GM18867 (cell line): Measurements from ENCODE around the gene ZNF524.
"Not testable (repeated sequence)": the region's sequence is repeated elsewhere in the genome, so short reads cannot be mapped to it uniquely, and the experiment has no call there.

Experiments
- ATAC-seq: cut with Tn5 transposase; IDR thresholded peaks from one replicate; pipeline ENCODE4 v1.9.1; 2021; ENCODE audit warnings: mild to moderate bottlenecking, moderate library complexity; ENCODE audit not compliant: unreplicated experiment

The ZNF524 gene, protein sequence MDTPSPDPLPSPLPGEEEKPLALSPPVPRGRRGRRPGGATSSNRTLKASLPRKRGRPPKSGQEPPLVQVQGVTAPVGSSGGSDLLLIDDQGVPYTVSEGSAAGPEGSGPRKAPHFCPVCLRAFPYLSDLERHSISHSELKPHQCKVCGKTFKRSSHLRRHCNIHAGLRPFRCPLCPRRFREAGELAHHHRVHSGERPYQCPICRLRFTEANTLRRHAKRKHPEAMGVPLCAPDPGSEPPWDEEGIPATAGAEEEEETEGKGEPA

DNA sequence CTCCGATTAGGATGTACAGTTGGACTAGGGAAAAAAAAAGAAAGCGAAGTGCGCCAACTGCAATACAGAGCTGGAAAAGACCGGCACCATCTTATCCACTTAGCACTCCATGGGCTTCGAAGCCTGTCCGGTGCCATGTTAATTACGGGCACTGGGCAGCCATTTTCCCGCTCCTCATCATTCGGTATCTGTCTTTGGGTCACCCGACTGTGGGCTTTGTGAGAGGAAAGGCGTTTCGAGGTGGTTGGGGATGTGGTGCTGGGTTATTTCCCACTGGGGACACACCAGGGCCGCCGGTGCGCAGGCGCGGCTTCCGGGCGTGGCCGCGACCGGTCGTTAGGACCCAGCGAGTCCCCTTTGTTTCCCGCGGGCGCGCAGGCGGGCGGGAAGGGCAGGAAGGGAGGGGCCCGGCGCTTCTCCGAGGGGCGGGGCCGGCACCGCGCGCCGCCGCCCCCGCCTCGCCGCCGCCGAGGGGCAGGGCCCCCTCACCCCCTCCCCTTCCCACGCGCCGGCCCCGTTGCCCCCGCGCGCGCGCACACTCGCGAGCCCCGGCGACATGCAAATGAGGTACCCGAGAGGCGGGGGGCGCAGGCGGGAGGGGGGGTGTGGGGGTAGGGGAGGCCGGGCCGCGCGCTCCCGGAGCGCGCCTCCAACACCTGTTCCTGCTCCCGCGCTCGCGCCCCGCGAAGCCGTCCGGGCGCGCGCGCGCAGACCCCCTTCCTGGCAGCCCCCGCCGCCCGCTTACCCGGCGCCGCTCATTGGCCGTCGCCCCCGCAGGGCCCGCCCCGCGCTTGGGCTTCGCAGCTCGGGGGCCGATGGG lies at the start of gene ZNF524:
Gene ZNF524 (plus strand): TSS at position 447 of the 820 bp plus-strand sequence. CDS start 1,825 bp downstream, outside the sequence.
- peak; percentile 42 for ATAC-seq

DNA sequence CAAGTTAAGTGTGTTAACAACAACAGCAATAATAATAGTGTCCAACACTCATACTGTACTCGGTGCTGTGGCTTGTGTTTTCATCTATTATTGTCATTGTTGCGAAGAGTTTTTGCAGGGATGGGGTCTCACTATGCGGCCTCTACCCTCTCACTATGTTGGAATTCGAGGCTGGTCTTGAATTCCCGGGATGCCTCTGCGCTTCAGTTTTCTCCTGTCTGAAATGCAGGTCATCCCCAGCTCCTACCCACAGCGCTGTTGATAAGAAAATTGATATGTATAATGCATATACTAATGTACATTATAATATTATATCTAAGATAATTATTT lies 49.8 kb upstream of the ZNF524 start:
- no peak for ATAC-seq

DNA sequence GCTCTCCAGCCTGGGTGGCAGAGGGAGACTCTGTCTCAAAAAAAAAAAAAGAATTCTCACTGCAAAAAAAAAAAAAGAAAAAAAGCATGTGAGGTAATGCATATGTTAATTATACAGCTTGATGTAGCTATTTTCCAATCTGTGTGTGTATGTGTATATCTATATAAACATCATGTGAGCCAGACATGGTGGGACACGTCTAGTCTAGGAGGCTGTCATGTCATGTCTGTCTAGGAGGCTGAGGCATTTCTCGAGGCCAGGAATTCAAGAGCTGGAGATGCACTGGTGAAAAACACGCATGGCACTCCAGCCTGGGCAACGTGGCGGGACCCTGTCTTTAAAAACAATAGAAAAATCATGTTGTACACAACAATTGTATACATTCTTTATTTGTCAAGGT lies 47.9 kb upstream of the ZNF524 start:
- no peak for ATAC-seq

DNA sequence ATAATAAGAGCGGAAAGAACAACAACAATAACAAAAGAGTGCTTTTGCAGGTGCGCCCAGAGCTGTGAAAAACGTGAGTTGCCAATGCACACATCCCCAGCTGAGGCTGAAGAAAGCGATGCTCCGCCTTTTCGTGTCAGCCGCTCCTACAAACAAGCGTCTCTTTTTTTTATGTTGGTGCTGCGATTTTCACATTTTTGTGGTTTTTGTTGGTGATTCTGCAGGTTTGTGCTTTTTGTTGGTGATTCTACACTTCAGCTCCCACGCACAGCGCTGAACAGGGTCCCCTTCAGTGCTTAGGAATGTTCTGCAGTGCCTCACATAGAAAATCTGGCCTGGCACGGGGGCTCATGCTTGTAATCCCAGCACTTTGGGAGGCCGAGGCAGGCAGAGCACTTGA lies 47.5 kb upstream of the ZNF524 start:
- ATAC-seq, result no peak

DNA sequence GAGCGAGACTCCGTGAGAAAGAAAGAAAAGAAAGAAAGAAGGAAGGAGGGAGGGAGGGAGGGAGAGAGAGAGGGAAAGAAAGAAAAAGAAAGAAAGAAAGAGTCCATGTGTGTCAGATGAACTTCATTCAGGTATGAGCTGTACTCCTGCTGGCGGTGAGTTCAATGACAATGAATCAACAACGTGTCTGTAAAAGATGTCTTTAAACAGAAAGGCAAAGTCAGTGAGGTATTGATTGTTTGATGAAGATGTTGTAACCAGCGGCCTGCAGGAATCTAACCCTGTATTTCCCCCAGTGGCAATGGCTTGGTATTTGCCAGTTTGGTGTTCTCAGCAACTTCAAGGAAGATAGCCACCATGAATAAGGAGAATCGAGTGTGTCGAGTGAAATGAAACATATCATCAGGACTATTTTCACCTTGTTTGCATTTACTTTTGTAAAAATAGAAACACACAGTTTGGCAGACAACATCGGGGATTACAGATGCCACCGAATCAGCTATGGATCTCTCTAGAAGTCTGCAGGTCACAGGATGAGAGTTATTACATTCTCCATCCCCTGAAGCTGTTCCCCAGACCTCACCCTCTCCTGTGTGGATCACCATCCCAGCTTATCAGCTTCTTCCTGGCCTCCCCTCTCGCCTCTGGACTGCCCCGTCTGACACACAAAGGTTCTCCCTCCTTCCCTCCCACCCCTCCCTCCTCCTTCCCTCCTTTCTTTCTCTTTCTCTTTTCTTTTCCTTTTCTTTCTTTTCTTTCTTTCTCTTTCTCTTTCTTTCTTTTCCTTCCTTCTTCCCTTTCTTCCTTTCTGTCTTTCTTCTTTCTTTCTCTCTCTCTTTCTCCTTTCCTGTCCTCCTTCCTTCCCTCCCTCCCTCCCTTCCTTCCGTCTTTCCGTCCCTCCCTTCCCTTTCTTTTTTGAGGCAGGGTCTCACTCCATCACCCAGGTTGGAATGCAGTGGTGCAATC lies 46.6 kb upstream of the ZNF524 start:
- ATAC-seq, result no peak

DNA sequence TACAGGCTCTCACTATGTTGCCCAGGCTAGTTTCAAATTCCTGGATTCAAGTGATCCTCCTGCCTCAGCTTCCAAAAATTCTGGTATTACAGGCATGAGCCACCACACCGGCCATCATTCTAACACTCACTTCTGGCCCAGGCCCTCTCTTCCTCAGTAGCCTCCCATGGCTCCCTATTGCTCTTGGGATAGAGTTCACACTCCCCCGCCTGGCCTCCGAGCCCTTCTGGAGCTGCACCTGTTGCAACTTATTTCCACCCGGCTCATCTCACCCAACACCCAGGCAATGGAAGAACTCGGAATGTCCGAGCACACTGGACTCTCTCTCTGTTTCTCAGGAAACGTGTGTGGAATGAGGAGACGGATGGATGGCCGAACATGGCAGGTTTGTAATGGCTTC lies 45.8 kb upstream of the ZNF524 start:
- no peak for ATAC-seq

DNA sequence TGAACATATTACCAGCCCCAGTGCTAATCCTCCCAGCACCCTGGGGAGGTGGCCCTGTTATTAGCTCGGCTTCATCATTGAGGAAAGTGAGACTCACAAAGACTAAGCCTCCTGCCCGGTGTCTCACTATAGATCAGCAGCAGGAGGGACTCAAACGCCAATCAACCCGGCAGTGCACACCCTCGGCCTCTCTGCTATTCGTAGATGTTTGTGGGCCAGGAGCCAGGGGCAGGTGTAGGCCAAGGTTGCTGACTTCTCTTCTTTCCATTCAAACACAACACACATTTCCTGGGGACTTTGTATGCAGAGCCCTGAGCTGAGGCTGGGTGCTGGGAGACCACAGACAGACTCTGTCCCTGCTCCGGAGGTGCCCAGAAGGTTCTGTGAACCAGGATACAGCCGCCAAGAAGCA lies 45.3 kb upstream of the ZNF524 start:
- ATAC-seq, result no peak

DNA sequence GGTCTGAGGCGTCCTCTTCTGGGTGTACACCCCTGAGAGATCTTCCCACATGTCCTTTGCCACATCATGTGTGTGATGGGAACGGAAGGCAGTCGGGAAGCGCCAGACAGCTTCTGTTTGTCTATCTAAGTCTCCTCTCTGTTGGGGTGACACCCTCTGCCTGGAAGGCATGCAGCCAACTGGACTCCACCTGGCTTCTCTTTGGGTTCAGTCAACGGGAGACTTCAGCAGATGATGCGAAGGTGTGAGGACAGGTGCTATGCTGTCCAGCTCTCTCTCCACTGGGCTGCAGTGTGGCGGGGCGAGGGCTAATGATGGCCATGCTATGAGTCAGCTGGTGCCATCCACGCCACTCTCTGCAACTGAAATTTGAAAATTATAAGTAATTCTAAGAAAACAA lies 40.4 kb upstream of the ZNF524 start:
- ATAC-seq, result no peak

DNA sequence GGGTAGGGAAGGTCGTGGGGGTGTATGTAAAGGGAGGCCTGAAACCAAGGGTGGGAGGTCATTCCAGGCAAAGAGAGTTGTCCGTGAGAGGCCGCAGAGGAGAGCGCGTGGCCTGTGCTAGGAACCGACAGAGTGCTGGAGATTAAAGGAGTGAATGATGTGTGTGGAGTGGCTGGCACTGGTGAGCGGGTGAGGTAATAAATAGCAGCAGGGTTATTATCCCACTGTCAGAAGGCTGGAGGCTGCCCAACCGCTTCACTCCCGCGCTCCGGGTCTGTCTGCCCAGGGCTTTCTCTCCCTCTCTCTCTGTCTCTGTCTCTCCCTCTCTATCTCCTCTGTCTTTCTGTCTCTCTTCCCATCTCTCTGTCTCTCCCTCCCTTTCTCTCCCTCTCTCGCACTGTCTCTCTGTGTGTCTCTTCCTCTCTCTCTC lies 36.8 kb upstream of the ZNF524 start:
- no peak for ATAC-seq

DNA sequence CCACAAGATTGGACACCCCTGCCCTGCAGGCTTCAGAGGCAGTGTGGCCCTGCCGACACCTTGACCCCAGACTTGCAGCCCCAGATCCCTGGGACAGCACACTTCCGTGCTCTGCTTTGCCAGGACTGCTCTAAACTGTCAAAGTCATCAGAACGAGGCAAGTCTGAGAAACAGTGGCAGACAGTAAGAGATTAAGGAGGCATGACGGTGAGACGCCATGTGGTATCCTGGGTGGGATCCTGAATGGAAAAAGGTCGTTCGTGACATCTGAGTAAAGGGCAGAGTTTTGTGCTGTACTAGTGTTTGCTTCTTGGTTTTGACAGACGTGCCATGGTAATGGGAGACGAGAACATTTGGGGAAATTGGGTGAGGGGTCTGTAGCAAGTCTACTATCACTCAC lies 33.3 kb upstream of the ZNF524 start:
- ATAC-seq, result no peak

DNA sequence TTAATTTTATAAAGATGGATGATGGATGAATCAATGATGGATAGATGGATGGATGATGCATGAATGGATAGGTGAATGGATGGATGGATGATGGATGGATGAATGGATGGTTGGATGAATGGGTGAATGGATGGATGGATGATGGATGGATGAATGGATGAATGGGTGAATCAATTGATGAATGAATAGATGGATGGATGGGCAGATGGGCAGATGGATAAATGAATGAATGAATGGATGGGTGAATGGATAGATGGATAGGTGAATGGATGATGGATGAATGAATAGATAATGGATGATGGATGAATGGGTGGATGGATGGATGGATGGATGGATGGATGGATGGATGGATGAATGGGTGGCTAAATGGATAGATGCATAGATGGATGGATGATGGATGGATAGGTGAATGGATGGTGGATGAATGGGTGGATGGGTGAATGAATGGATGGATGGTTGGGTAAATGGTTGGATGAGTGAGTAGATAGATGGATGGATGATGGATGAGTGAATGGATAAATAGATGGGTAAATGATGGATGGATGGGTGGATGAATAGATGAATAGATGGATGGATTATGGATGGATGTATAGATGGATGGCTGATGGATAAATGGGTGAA lies 32.3 kb upstream of the ZNF524 start:
- no peak for ATAC-seq

DNA sequence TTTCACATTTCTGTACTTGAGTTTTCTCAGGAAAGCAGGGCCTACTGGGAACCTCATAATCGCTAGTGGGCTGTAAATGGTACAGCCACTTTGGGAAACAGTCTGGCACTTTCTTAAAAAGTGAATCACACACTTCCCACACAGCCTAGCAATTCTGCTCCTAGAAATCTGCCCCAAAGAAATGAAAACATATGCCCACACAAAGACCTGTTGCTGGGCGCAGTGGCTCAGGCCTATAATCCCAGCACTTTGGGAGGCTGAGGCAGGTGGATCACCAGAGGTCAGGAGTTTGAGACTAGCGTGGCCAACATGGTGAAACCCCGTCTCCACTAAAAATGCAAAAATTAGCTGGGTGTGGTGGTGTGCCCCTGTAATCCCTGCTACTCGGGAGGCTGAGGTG lies 30.6 kb upstream of the ZNF524 start:
- not testable (repeated sequence) for ATAC-seq

DNA sequence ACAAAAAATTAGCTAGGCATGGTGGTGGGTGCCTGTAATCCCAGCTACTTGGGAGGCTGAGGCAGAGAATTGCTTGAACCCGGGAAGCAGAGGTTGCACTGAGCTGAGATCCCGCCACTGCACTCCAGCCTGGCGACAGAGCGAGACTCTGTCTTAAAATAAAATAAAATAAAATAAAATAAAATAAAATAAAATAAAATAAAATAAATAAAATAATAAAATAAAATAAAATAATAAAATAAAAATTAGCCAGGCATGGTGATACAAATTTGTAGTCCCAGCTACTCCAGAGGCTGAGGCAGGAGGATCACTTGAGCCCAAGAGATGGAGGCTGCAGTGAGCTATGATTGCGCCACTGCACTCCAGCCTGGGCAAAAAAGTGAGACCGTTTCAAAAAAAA lies 26.2 kb upstream of the ZNF524 start:
- not testable (repeated sequence) for ATAC-seq

DNA sequence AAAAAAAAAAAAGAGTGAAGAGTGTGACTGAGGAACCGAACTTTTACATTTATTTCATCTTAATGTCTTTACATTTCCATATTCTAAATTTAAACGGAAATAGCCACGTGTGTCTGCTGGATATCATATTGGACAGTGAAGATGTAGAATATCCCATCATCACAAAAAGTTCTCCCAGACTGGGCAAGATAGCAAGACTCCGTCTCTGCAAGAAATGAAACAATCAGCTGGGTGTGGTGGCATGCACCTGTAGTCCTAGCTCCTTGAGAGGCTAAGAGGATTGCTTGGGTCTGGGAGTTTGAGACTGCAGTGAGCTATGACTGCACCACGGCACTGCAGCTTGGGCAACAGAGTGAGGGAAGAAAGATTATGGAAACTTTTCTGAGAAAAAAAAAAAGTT lies 23.3 kb upstream of the ZNF524 start:
- no peak for ATAC-seq

DNA sequence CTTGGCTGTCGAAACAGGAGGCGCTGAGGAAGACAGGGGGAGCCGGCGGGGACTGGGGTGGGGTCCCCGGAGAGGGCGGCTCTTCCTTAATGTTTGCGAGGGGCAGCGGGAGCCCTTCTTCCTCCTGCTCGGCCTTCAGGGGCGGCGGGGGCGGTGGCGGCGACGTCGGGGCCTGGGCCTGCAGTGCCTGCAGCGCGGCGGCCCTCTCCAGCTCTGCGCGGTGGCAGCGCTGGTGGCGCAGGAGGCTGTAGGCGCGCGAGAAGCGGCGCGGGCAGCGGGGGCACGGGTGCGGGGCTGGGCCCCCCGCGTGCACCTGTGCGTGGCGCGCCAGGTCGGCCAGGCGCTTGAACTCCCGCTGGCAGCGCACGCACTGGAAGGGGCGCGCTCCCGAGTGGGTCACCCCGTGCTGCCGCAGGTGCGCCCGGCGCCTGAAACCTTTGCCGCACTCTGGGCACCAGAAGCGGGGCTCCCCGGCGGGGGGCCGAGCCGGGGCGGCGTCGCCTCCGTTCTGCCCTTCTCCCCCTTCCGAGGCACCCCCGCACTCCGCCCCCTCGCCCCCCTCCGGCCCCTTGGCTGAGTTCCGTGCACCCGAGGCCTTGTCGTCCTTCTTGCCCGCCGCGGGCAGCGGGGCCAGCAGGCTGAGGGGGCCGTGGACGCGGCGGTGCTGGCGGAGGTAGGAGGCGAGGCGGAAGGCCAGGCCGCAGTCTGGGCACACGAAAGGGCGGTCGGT lies 21.9 kb upstream of the ZNF524 start:
- no peak for ATAC-seq

DNA sequence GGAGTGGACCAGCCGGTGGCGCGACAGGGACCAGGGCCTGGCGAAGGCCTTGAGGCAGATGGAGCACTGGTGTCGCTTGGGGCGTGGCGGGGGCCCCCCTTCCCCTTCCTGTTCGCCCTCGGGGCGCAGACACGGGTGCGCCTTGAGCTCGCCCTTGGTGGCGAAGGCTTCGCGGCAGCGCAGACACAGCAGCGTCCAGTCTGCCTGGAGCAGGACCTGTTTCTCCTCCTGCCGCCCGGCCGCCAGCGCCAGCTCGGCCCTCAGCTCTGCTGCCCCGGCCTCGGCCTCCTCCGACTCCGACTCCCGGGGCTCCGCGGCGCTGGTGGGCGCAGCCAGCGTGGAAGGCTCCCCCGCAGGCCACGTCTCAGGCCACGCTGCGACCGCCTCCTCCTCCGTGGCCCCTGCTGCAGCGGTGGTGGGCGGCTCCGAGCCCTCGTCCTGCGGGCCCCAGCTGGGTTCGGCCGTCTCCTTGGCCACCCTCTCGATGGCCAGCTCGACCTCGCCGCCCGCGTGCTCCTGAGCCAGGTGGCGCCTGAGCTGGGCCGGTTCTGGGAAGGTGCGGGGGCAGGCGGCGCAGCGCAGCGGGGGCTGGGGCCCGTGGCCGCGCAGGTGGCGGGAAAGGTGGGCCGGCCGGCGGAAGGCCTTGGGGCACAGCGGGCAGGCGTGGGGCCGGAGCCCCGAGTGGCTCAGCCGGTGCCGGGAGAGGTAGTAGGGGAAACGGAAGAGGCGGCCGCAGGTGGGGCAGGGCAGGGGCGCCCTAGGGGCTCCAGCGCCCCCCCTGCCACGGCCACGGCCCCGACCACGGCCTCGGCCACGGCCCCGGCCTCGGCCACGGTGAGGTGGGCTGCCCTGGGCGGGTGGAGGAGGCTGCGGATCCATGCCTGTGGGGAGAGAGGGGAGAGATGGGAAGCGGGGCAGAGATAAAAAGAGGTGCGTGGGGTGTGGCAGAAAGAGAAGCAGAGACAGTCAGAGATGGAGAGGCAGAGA lies 21.0 kb upstream of the ZNF524 start:
- no peak for ATAC-seq

DNA sequence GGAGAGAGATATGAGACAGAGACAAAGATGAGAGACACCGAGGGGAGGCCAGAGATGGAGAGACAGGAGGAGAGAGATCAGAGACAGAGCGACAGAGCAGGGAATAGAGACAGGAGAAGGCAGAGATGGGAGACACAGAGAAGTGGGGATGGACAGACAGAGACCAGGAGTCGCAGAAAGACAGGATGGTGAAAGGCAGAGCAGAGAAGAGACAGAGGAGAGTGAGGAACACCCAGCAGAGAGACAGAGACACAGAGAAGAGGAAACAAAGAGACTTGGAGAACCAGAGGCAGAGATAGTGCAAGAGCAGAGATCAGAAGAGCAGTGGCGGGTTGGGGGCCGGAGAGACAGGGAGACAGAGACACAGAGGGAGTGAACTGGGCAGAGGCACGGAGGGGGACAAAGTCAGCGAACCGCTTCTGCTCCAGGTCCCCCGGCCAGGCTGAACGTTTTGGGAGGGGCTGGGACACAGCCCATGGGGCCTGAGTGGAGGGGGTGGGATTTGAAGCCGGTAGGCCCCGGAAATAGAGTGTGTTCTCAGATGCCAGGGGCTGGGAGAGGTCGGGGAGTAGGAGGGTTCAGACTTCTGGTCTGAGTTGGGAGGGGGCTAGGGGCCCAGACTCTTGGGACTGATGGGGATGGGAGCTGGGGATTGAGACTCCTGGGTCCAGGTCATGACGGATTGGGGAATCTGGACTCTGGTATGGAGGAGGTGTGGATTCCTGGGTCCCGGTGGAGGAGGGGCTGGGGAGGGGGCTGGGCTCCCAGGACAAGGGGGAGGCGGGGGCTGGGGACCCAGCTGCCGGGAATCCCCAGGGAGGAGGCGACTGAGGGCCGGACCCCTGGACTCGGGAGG lies 20.1 kb upstream of the ZNF524 start:
- no peak for ATAC-seq

DNA sequence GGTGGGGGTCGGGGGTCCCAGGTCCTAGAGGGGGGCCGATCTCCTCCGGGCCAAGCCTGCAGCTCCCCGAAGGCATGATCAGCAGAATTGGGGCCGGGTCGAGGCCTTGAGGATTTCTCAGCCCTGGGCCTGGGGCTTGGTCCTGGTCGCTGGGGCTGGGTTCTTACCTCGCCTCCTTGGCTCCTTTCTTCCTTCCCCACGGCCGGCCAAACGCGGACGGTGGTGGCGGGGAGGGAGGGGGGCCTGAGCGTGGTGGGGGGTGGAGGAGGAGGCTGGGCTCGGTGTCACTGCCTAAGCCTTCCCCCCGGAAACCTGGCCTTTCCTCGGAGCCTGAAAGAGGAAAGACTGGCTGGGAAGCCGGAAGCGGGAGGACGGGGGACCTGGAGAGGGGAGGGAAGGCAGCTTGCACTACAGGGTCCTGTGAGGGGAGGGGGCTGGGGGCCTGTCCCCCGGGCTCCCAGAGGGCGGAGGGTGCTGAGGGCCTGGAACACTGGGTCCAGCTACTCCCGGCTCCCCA lies 19.4 kb upstream of the ZNF524 start, which contains the start of gene ZNF579:
Gene ZNF579 (minus strand): TSS at position 221 of the 517 bp plus-strand sequence. CDS start 1,209 bp downstream, outside the sequence.
- ATAC-seq, result no peak
